GM12878 (cell line): Measurements from ENCODE around the gene GJA9. TPM values are rescaled to one million over a fixed set of nuclear protein-coding genes. Genes with fewer than 3 reads are reported as not detected.

Experiments
- ATAC-seq: fragments of 200-7000 bp; cut with Tn5 transposase; 3 replicates; pipeline ENCODE4 v1.9.1; 2020; ENCODE audit warnings: mild to moderate bottlenecking, moderate library complexity
- BruUV-seq: library from RNA; stranded (reverse); fragments of 400-500 nt; replicated peaks from 2 replicates; lab custom pipeline; 2021; lab: Mats Ljungman, UMichigan
- CTCF ChIA-PET: fragments of 300-600 bp; sonication (Branson Sonifier 250); formaldehyde crosslinking; extraction: SDS; loops from one replicate; lab custom pipeline; 2021; ENCODE audit warnings: inconsistent platforms; lab: Yijun Ruan, JAX
- POLR2A ChIA-PET: fragments of 350-600 bp; formaldehyde crosslinking; extraction: SDS; loops from one replicate; lab custom pipeline; 2021; ENCODE audit warnings: inconsistent platforms; lab: Charles Lee
- RAD21 ChIA-PET: fragments of 300-600 bp; sonication (Branson Sonifier 250); formaldehyde crosslinking; loops from one replicate; lab custom pipeline; 2023; ENCODE audit warnings: antibody characterized with exemption; ENCODE audit not compliant: unreplicated experiment; lab: Charles Lee
- SMC1A ChIA-PET: fragments of 300-600 bp; sonication (Branson Sonifier 250); formaldehyde crosslinking; loops from one replicate; lab custom pipeline; 2023; ENCODE audit not compliant: unreplicated experiment, uncharacterized antibody; lab: Charles Lee
- DNase-seq: peaks from one replicate; pipeline ENCODE4 v3.0.0-alpha.2; 2011; ENCODE audit warnings: low read depth, low spot score
- FAIRE-seq: peaks from 3 replicates; lab custom pipeline; 2011; peaks lifted over from hg19 to GRCh38; lab: Jason Lieb, UNC
- H2AFZ ChIP-seq: 2 replicates; pipeline ENCODE4 v1.6.0; 2011; ENCODE audit warnings: low read depth, low read length, control low read depth; ENCODE audit not compliant: control insufficient read depth
- H3K27ac ChIP-seq: 2 replicates; pipeline ENCODE4 v1.5.1; 2011; ENCODE audit warnings: control low read depth; ENCODE audit not compliant: control insufficient read depth, insufficient read depth
- H3K27me3 ChIP-seq, 2 experiments: replicated peaks in 1 of 2; 2 replicates each; pipeline versions ENCODE4 v1.6.0 to v1.6.1; 2011; ENCODE audit warnings: low read length in 1 of 2; ENCODE audit not compliant: control insufficient read depth in 2 of 2, insufficient read depth in 2 of 2
- H3K36me3 ChIP-seq, 2 experiments: 2 replicates each; pipeline ENCODE4 v1.5.1; 2011; ENCODE audit warnings: low read length in 1 of 2; ENCODE audit not compliant: control insufficient read depth in 2 of 2, insufficient read depth in 2 of 2
- H3K4me1 ChIP-seq: 2 replicates; pipeline ENCODE4 v1.6.1; 2011; ENCODE audit warnings: mild to moderate bottlenecking, low read length, moderate library complexity, mixed read lengths; ENCODE audit not compliant: control insufficient read depth, insufficient read depth
- H3K4me2 ChIP-seq: 2 replicates; pipeline ENCODE4 v1.6.0; 2011; ENCODE audit warnings: control low read depth; ENCODE audit not compliant: control insufficient read depth, insufficient read depth
- H3K4me3 ChIP-seq: fragments of 200-600 bp; sonication (generic); 2 replicates; pipeline ENCODE4 v1.5.1; 2016
- H3K79me2 ChIP-seq: 2 replicates; pipeline ENCODE4 v1.6.0; 2011; ENCODE audit warnings: low read length; ENCODE audit not compliant: control insufficient read depth, insufficient read depth
- H3K9ac ChIP-seq: 2 replicates; pipeline ENCODE4 v1.8.0; 2011; ENCODE audit warnings: low read length, control low read depth, mixed read lengths; ENCODE audit not compliant: control insufficient read depth, insufficient read depth
- H3K9me3 ChIP-seq: replicated peaks from 3 replicates; pipeline ENCODE4 v1.5.1; 2011; ENCODE audit warnings: mild to moderate bottlenecking, low read length; ENCODE audit not compliant: control insufficient read depth, insufficient read depth
- H4K20me1 ChIP-seq: 2 replicates; pipeline ENCODE4 v1.6.0; 2011; ENCODE audit not compliant: control insufficient read depth, insufficient read depth
- BCLAF1 ChIP-seq: fragments of 450-650 bp; IDR thresholded peaks from 2 replicates; pipeline ENCODE4 v1.6.1; 2017; ENCODE audit warnings: antibody characterized with exemption, mild to moderate bottlenecking, moderate library complexity
- CTCF ChIP-seq, 3 experiments: IDR thresholded peaks in 2 of 3; conservative IDR thresholded peaks in 1 of 3; 2 replicates each; pipeline ENCODE4 v1.5.1; 2011; ENCODE audit warnings: low read depth in 3 of 3, low read length in 3 of 3, mild to moderate bottlenecking in 3 of 3, control low read depth in 2 of 3, moderate library complexity in 2 of 3, inconsistent platforms in 1 of 3, mixed read lengths in 1 of 3; ENCODE audit not compliant: control insufficient read depth in 2 of 3, insufficient read depth in 1 of 3; ENCODE audit errors: extremely low read depth in 1 of 3
- SMC3 ChIP-seq: IDR thresholded peaks from 2 replicates; pipeline ENCODE4 v1.6.1; 2011; ENCODE audit warnings: low read length, improper control_type of control experiment, borderline replicate concordance
- ZNF687 ChIP-seq: fragments of 450-650 bp; IDR thresholded peaks from 2 replicates; pipeline ENCODE4 v1.6.1; 2017; ENCODE audit warnings: mild to moderate bottlenecking, moderate library complexity
- WGBS: methylation state at CpG from one replicate; pipeline ENCODE4 v1.1.6; 2016; ENCODE audit warnings: low lambda C conversion rate; ENCODE audit not compliant: insufficient replicate concordance, insufficient coverage; ENCODE audit errors: missing lambda C conversion rate; 5-methylcytosine and 5-hydroxymethylcytosine counted together
- in situ Hi-C: fragments of 300-500 bp; cut with MboI; formaldehyde crosslinking; loops from 9 replicates; pipeline ENCODE4 v1.14.3; 2018; ENCODE audit warnings: mixed read lengths
- intact Hi-C: fragments of 100-400 bp; cut with micrococcal nuclease; formaldehyde crosslinking; loops from one replicate; pipeline ENCODE4 v1.14.2; 2022; ENCODE audit not compliant: unreplicated experiment
- polyA plus RNA-seq, 11 experiments: library from polyadenylated mRNA; depleted of rRNA in 4 of 11; unstranded in 6 of 11; stranded (reverse) in 5 of 11; fragments of >200 nt; fragmentation: Nextera tagmentation in 4 of 11; fragmentation: Illumina TruSeq in 1 of 11; extraction: Ambion mirVana in 4 of 11; extraction: Trizol in 1 of 11; gene quantifications; 1 replicate in 1 of 11; 2 replicates in 10 of 11; pipeline versions ENCODE4 v1.2.1 to v1.2.3, GENCODE V29; 2011 to 2016; ENCODE audit warnings: inconsistent platforms in 2 of 11, missing spikeins in 2 of 11, low read depth in 1 of 11
- total RNA-seq, 4 experiments: library from RNA; depleted of rRNA in 3 of 4; stranded (reverse); fragments of >200 nt in 3 of 4; fragmentation: Illumina TruSeq in 1 of 4; extraction: Trizol in 1 of 4; gene quantifications; 2 replicates each; pipeline versions ENCODE4 v1.2.1 to v1.2.3, GENCODE V29; 2013 to 2021

GJA9 gene
- total and polyA plus RNA-seq, 10 of the 15 experiments (the other 5 are each of a cell fraction or from before 2014, with no cell fraction given) = 0.13 TPM; not detected in 9

GRCh38 chr1:38848071-38848470, 33.3 kb downstream of the GJA9 start (continued):
- TF ChIP-seq ZNF687 = no peak
- TF ChIP-seq BCLAF1 = no peak

- ChIA-PET RAD21 (interaction anchor here (1.1 to 1.2 kb wide), 3 partner anchors 9 to 144 kb away, joined by 3 read pairs; no protein-coding TSS in a partner anchor), POLR2A (no interaction called here), SMC1A (interaction anchor here (0.6 to 1.1 kb wide), 5 partner anchors 10 to 246 kb away, joined by 3 to 6 read pairs (median 3); no protein-coding TSS in a partner anchor), CTCF (interaction anchor here (1.3 to 1.9 kb wide), 4 partner anchors 10 to 246 kb away, joined by 5 to 9 read pairs (median 8); no protein-coding TSS in a partner anchor)
- Histone ChIP-seq H3K4me1 (no peaks in the 10 kb centered on the region; the same call in 1 of the 2 replicates), H3K27me3 (no peaks in the 10 kb centered on the region), H3K9ac (no peak overlapping the region), H2AFZ (no peak overlapping the region), H4K20me1 (no peaks in the 10 kb centered on the region), H3K4me2 (no peak overlapping the region), H3K27ac (no peak overlapping the region), H3K9me3 (no peaks in the 10 kb centered on the region), H3K79me2 (no peaks in the 10 kb centered on the region), H3K4me3 (no peak overlapping the region), H3K36me3 (peaks cover 2 to 8% of the 10 kb centered on the region in 2 experiments; a peak in 2 of 4 replicates)
- TF ChIP-seq SMC3 (no peak), CTCF (IDR thresholded peaks at IDR 0.05 in 2 of 3, conservative IDR thresholded peaks at IDR 0.05 in 1 of 3; ENCODE audit: control insufficient read depth in 2 of 3, extremely low read depth in 1 of 3, insufficient read depth in 1 of 3, low read depth in 3 of 3, low read length in 3 of 3) (peak in 1 of 3 experiments; percentile 4; a peak in 1 of 6 replicates)
- no peak for ATAC-seq
- in situ Hi-C loops = loop anchor here (25.0 kb wide), 1 partner anchor 959 kb away; no protein-coding TSS in a partner anchor
- FAIRE-seq = no peak
- no TSS peak for BruUV-seq
- intact Hi-C loops = no loop called here
- WGBS = 98% methylated on average over 3 of the region's 3 CpGs
- DNase-seq = no peak
These were observed 35.2 kb downstream of the GJA9 start for GRCh38 chr1:38846210-38846609.
